Dedifferentiated amniotic fluid mesenchymal stem cell (primary cell): Measurements from ENCODE around the gene DNAAF5.
"Not testable (repeated sequence)": the region's sequence is repeated elsewhere in the genome, so short reads cannot be mapped to it uniquely, and the experiment has no call there.

ENCODE experiments used
- DNase-seq: peaks from one replicate; pipeline ENCODE4 v3.0.0-alpha.2; 2016; ENCODE audit errors: extremely low spot score

Gene DNAAF5

GRCh38 chr7:747186-747585, 20.7 kb downstream of the DNAAF5 start:
- DNase-seq: no peak

GRCh38 chr7:748446-748845, 21.9 kb downstream of the DNAAF5 start:
- DNase-seq: no peak

GRCh38 chr7:749140-749551, 22.6 kb downstream of the DNAAF5 start:
- DNase-seq: no peak

DNA sequence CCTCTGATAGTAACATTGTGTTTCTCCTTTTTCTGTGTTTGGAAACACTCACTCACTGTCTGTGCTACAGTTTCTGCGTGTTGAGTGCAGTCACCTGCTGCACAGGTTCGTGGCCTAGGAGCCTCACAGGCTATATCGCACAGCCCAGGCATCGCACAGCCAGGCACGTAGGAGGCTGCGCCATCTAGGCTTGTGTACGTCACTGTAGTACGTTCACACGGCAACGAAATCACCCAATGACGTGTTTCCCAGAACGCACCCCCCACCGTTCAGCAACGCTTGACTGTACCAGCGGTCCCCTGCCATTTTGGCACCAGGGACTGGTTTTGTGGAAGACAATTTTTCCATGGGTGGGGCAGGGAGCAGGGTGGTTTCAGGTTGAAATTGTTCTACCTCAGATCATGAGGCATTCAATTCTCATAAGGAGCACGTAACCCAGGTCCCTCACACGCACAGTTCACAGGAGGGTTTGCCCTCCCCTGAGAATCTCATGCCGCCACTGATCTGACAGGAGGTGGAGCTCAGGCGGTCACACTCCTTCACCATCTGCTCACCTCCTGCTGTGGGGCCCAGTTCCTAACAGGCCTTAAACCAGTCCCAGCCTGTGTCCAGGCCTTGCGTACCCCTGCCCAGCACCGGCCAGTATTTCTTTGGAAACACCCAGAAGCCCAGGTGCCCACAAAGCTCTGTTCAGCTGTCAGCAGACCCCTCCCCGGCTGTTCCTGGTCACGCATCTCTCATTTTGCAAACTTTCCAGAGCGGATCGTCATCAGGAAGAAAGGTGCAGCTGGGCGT, 23.8 kb downstream of the DNAAF5 start:
- no peak for DNase-seq

DNA sequence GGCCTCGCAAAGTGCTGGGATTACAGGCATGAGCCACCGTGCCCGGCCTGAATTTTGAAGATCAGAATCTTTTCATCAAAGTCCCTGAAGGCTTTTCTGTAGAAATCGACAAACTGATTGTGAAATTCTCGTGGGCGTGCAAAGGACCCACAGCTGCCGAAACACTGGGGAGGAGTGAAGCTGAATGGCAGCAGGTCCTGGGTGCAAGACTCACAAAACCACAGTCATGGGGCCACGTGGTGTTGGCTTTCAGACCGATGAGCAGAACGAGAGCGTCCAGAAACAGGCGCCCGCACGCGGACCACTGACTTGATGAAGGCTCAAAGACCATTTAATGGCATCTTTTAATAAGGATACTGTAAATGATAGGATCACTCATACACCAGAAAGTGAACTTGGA, 25.3 kb downstream of the DNAAF5 start:
- no peak for DNase-seq

- DNase-seq: not testable (repeated sequence)
Observed at GRCh38 chr7:752256-752655, 25.8 kb downstream of the DNAAF5 start.

DNA sequence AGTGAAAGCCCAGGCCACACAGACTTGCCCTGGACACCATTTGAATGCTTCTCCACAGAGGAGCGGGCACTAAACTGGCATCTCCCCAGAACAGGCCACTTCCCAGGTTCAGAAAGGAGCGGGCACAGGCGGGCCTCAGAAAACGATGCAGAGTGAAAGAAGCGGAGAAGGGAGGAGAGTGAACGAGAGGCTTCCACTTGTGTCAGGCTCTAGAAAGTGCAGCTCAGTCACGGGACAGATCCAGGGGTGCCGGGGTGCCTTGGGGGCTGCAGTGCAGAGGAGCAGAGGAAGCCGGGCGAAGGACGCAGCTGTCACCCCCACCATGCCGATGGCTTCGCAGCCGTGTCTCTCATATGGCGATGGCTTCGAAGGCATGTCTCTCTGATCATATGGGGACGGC, 26.7 kb downstream of the DNAAF5 start:
- DNase-seq: no peak

GRCh38 chr7:754531-755412, 28.3 kb downstream of the DNAAF5 start:
- DNase-seq: no peak

DNA sequence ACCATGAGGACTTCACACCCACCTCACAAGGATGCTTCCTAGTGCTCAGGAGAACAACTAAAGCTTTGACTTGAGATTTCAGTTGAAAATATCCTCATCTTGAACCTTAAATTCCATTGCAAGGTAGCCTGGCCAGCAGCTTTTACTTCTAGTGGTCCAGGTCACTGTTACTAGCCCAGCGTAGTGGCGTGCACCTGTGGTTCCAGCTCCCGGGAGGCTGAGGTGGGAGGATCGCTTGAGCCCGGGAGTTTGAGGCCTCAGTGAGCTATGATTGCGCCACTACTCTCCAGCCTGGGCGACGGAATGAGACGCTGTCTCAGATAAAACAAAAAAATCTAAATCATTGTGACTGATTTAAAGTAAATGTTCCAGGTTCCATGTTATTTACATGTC, 28.9 kb downstream of the DNAAF5 start:
- no peak for DNase-seq

- no peak for DNase-seq
Observed at GRCh38 chr7:756231-756927, 29.9 kb downstream of the DNAAF5 start.

- DNase-seq: no peak
Observed at GRCh38 chr7:756928-757560, 30.5 kb downstream of the DNAAF5 start.

- no peak for DNase-seq
Observed at GRCh38 chr7:757741-758163, 31.3 kb downstream of the DNAAF5 start.

DNA sequence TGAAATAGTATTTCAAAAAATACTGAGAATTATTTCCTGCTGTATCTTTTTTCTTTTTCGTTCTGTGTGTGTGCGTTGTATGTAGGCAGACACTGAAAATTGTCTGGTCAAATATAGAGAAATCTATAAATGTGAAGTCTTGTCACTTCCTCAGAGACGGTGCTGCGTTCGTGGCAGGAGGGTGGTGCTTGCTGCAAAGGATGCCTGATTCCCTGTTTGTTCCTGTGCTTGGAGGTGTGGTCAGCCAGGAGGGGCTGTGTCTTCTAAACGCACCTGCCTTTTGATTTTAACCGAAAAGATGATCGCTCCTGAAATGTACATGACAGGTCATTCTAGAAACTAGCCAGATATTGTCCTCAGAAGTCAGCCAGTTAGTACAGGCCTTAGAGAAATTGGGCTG, 33.1 kb downstream of the DNAAF5 start:
- no peak for DNase-seq

- no peak for DNase-seq
Observed at GRCh38 chr7:760006-760405, 33.5 kb downstream of the DNAAF5 start.

GRCh38 chr7:761101-761500, 34.6 kb downstream of the DNAAF5 start:
- DNase-seq: no peak

- DNase-seq: no peak
Observed at GRCh38 chr7:761631-762030, 35.1 kb downstream of the DNAAF5 start.

DNA sequence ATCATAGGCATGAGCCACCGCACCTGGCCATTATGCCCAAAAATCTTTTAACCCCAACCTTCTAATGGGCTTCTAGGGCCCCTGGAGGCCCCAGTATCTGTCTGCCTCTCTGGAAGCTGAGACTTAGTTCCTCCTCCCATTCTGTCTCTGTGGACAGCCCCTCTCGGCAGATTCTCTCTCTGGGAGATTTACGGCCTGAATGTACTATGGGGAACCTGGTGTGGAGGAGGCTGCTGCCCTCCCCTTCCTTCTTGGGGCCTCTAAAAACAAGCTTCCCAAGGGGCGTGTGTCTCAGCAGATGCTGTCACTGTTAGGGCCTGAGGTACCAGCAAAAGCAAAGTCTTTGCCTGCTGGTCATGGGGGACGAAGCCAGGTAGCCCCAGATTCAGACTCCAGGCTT, 36.4 kb downstream of the DNAAF5 start:
- no peak for DNase-seq

- no peak for DNase-seq
Observed at GRCh38 chr7:763762-764161, 37.3 kb downstream of the DNAAF5 start.

DNA sequence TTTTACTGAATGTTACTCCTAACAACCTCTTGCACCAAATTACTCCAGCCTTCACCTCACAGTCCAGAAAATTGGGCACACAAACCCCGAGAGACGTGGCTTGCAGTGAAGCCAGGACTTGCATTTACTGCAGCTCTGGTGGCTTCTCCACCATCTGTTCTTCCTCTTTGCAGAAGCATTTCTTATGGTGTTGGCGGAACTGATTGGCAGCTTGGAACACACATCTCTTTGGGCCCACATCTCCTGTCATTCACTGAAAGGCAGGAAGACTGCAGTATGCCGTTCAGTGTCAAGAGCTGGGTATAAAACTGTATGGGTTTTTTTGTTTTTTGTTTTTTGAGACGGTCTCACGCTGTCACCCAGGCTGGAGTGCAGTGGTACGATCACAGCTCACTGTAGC, 38.9 kb downstream of the DNAAF5 start:
- no peak for DNase-seq

DNA sequence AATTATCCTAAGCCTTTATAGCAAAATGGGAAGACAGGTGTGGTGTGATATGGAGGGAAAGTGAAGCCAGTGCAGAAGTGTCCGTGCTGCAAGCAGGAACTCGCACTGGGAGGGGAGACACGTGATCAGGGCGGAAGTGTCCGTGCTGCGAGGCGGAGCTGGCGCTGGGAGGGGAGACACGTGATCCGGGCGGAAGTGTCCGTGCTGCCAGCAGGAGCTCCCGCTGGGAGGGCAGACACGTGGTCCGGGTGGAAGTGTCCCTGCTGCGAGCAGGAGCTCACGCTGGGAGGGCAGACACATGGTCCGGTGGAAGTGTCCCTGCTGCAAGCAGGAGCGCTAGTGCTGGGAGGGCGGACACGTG, 41.1 kb downstream of the DNAAF5 start:
- DNase-seq: no peak

GRCh38 chr7:767941-768731, 41.6 kb downstream of the DNAAF5 start:
- DNase-seq: no peak
